ENCODE data around the gene CDH20.

CDH20 gene

DNA sequence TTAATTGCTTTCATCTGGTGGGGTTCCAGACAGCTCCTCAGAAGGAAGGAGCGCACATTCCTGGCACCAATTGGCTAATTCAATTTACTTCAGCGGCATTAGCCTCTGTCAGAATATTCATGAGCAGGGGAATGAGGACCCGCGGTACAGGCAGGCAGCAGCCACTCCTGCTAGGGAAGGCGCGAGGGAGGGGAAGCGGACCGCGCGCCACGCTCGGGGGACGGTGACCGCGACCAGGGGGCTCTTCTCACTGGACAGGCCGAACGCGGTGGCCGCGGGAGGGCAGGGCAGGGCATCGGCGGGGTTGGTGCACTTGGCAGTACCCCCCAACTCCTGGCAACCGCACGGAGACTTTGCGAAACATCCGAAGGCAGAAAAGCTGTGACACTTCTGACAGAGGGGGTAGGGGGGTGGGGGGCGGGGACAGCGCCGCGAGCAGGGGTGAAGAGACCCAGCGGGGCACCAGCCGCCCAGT, at the start of gene CDH20:
Gene CDH20 (plus strand): TSS at position 160 of the 475 bp plus-strand sequence.
- peak; percentile 75 for DNase-seq (ENCODE audit: low spot score)

DNA sequence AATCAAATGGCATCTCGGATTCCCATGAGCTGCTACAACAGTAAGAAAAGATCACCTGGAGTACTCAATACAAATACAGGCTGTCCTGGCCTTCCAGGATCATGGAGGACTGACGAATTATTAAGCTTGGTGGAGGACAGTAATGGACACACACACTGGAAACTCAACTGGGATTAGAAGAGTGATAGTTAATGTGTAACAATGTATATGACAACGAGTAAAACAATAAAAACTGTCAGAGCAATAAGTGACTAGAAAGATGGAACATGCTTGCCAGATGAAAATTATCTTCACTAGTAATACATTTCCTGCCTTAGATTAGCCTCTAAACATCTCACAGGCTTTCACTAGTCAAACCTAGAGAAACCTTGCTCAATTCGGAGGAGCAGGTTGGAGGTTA, 49.2 kb upstream of the CDH20 start:
- no peak for DNase-seq (ENCODE audit: low spot score)

DNA sequence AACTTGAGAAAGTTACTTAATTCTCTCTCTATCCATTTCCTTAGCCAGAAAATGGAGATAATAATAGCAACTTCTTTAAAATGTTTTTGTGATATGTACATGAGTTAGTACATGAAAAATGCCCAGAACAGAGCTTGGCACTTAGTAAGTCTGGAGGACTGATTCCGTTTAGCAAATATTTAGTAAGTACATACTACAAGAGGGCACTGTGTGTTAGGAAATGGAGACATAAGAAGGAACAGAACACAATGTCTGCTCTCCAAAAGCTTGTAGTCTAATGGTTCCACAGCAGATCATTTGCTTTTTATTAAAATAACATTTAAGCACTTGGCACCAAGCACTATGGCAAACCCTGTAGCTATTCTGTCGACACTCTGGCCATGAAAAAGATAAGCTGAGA, 47.5 kb upstream of the CDH20 start:
- DNase-seq (ENCODE audit: low spot score), result no peak

DNA sequence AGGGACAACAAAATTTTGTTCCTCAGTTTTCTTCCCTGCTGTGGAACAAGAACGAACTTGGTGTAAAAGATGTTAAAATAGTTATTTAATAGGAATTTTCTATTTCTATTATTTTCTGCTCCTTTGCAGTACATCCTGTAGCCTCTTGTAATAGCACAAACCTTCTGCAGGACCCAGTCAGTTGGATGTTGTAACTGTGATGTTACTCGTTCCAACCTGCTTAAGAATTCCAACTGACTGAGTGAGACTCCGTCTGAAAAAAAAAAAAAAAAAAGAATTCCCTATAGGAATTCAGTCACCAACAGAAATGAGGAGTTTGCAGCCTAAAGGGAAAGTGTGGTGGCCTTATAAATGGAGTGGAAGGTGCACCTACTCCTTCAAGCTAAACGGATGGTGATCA, 46.4 kb upstream of the CDH20 start:
- DNase-seq (ENCODE audit: low spot score), result no peak

DNA sequence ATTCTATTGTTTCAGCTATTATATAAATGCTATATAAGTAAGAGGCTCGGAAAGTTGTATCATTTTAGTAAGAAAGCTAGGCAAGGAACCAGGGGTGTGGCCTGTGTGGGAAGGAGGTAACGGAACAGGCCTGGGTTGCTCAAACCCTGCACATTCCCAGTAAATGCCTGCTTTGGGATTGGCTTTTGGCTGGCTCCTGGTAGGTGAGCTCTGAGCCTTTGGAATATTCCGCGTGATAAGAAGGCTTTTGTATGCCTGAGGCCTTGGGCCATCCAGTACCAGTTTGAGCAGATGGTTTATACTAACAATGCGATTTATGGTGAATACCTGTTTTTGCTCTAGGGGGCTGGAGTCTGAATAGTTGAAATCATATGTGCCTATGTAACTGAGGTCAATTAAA, 42.6 kb upstream of the CDH20 start:
- no peak for DNase-seq (ENCODE audit: low spot score)

DNA sequence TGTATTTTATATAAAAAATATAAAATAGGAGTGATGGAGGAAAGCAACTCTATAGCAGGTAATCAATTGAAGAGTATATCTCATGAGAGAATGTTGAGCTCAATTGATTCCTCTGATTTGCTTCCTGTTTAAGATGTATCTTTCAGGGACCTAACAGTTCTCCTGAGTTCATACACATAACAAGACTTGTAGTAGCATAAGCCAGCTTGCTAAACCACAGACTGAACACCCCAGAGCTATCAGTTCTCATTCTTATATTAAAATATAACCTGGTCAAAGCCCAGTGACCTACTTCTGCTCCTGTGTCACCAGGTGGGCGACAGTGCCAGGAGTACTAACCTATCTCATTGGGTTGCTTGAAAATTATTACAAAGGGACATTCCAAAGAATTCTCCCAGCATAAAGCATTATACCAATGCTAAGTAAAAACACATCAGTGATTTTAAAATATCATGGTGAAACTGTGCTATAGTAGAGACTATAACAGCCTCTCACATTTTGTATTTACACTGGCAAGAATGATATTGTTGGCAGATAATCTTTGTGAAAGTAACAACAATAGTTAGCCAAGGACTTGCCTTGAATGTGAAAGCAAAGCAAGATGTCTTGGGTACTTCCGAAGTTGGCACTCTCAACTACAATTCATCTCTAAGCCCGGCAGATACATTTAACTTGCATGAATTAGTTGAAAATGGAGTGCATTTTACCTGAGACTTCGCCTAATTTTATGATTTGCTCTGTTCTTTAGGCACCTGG, 40.8 kb upstream of the CDH20 start:
- no peak for DNase-seq (ENCODE audit: low spot score)

DNA sequence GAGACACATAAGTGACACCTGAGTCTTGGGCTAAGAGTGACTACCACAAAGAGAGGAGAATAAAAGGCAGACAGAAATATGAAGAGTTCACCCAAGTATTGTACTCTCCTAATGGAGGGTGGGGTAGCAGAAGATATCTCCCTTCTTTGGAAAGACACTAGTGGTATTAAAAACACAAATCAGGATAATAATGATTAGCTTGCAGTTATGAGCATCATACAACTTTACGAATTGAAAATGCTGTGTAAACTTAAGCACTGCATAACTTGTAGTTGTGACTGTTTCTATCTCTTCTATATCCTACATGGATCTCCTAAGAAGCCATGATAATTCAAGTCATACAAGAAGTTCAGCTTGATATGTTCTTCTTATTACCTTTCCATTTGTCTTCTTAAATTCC, 38.1 kb upstream of the CDH20 start:
- DNase-seq (ENCODE audit: low spot score), result no peak

DNA sequence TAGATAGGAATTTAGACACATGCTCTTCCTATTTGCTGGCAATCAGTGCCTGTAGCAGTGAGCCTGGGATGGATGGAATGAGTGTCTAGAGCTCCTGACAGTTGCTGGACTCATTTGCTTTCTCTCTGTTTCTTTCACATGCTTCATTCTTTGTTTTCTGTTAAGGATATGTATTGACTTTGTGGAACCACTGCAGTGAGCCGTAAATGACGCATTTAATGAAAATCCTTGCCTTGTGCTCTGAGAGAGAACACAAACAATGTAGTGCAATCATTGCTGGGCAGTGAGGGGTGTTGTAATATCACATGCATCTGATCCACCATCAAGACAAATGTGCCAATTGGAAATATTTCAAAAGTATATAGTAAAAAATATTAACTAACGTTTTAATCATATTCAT, 25.2 kb upstream of the CDH20 start:
- no peak for DNase-seq (ENCODE audit: low spot score)

DNA sequence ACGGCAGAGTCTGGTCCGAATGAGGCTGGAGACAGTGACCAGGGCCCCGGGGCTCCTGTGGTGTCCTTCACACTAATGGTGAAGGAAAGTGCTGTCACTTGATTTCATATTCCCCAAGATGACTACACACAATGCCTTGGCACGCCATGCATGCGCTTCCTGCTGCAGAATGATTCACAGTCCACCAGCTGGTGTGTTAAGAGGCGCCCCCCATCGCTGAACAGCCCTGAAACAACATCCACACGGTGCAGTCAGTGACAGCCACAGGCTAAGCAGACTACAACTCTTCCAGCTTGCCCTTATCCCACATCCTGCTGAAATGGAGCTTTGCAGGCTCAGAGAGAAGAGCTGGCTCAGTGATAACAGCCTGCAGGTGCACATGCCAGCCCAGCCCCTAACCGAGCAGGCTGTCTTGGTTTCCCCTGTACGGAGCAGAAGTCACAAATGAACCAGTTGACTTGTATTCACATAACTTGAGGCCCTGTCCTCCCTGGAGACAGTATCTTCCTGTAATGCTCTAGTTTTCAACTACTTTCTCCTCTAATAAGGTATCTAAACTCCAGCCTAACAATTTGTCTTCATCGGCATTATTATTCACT, 24.3 kb upstream of the CDH20 start:
- DNase-seq (ENCODE audit: low spot score), result peak; percentile 88

DNA sequence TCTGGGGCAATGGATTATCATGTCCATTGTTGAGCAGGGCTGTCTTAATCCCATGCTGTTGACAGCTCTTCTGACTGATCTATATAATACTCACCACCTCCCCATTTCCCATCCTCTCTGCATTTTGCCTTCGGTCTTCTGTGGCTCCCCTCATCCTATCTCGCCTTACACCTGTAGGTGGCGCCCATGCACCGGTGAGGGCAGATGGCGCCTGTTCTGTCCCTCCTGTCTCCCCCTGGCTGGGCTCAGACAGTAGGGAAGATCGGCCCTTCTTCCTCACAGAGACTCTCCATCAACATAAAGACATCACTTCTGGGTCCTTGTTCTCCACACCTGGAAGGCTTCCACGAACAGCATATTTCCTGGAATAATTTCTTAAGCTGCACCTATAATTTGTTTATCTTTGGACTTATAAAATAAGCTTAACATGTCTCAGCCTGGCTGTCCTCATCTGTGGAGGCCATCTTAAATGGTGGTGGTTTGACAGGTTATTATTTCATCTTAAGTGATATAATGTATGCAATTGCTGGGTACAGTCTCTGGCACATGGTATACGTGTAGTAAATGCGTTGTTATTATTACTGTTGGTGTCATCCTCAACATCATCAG, 10.9 kb upstream of the CDH20 start:
- DNase-seq (ENCODE audit: low spot score), result peak; percentile 91

DNA sequence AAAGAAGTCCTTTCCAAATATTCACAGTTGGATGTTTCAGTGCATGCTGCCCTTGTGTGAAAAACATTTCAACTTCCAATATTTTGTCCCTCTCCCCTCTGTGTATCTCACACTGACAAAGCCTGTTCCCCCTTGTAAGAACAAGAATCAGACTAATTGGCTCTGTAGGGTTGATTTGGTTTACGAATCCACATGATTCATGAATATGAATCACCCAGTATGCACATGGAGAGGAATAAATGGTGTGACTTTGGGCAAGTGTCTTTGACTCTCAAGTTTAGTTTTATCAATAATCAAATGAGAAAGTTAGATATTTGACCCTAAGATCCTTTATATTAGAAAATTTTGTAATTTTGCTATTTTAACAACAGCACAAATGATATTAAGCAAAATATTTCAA, 9.3 kb upstream of the CDH20 start:
- DNase-seq (ENCODE audit: low spot score), result no peak

DNA sequence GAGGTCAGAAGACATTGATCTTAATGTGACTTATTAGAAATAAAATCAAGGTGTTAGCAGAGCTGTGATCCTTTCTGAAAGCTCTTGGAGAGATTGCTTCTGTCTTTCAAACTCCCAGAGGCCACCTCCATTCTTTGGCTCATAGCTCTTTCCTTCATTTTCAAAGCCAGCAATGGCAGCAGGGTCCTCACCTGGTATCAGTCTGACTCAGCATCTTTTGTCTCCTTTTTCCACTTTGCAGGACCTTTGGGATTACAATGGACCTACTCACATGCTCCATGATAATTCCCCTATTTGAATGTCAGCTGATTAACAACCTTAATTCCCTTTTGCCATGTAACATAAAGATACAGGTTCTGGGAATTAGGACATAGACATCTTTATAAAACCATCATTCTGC, 6.8 kb upstream of the CDH20 start:
- no peak for DNase-seq (ENCODE audit: low spot score)

DNA sequence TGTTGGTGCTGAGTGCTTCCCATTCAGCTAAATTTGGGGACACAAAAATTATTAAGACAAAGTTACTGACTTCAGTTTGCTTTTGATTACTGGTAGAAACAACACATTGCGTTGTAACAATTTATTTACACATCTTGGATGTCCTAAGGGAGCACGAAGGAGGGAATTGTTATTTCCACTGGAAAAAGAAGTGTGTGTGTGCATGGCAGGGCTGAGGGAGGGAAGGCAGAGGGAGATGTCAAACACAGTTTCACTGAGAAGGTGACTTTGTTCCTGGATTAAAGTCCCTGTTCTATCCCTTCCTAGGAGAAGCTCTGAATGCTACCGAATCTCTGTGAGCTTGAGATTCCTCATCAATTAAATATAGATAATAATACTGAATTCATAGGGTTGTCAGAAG, 3.8 kb upstream of the CDH20 start:
- DNase-seq (ENCODE audit: low spot score), result peak; percentile 31

DNA sequence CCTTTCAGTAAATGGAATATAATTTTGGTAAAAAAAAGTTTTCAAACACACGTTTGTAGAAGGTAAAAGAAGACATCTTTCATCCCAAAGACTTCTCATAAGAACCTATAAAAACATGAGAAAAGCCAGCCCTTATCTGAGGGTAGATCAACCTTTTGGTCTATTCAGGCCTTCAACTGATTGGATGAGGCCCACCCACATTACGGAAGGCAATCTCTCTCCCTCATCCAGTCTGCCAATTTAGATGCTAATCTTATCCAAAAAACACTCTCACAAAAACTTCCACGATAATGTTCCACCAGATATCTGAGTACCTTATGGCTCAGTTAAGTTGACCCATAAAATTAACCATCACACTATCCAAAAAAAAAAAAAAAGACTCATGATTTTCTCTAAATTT, 2.2 kb upstream of the CDH20 start:
- no peak for DNase-seq (ENCODE audit: low spot score)

DNA sequence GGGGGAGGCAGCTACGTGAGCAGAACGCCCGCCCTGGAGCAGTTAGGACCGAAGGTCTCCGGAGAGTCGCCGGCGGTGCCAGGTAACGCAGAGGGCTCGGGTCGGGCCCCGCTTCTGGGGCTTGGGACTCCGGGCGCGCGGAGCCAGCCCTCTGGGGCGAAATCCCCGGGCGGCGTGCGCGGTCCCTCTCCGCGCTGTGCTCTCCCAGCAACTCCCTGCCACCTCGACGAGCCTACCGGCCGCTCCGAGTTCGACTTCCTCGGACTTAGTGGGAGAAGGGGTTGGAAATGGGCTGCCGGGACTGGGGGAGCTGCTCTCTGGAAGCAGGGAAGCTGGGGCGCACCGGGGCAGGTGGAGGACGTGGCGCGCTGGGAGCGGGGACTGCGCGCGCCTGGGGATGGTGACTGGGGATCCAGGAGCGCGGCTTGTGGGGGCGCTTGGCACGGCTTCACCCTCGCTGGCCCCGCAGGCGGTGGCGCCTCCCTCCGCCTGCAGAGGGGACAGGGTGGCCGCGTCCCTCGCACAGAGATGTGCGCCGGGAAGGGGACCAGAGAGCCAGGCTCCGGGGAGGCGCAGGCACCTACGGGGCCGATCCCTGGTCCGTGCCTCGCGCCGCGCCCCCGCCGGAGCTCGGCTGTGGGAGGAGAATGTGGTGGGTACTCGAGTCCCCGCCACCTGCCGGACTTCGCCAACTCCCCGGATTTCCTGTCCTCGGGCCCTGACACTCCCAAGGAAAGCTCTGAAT, 688 bp downstream of the CDH20 start:
- DNase-seq (ENCODE audit: low spot score), result peak; percentile 62

DNA sequence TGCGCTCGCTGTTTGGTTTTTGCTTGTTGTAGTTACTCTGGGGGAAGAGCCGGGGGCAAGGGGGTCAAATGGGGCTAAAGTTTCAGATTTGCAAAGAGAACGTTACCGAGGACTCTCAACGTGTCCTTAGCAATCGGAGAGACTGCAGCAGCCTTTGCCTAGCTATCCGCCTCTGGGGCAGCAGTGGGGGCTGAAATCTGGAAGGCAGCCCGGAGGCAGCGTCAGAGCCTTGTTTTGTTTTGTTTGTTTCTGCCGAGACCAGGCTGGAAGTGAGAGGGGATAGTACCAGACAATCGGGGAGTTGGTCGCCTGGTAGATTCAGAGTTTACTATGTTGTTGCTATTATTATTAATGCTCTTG, 1.2 kb downstream of the CDH20 start:
- DNase-seq (ENCODE audit: low spot score), result peak; percentile 82

DNA sequence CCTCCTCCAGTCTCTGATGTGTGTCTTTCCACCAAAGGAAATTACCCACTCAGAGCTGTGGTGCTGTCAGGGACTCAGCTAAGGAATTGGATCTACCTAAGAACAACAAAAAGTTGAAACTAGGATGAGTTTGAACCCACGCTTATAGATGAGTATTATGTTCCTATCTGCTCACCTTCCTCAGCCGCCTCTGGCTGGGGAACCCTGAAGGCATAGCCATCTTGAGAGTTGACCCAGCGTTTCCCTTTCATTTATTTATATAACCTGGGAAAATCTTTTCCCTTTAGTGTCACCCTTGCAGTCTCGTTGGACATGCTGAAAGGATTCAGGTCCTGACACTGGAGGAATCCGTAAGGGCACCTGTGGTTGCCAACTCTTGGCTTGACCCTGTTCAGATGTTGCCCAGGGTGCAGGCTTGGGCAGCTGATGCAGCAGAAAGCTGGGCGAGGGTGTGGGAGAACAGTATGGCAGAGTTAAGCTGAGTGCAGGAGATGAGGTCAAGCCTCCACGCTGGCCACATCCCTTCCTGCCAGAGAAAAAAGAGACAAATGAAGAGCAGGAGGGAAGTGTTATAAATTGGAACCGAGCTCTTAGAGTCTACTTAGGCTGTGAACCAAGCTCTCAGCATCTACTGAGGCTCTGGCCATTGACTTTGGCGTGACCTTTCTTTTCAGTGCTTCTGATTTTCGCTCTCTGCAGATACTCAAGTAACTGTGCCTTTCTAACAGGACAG, 1.9 kb downstream of the CDH20 start:
- DNase-seq (ENCODE audit: low spot score), result peak; percentile 68

DNA sequence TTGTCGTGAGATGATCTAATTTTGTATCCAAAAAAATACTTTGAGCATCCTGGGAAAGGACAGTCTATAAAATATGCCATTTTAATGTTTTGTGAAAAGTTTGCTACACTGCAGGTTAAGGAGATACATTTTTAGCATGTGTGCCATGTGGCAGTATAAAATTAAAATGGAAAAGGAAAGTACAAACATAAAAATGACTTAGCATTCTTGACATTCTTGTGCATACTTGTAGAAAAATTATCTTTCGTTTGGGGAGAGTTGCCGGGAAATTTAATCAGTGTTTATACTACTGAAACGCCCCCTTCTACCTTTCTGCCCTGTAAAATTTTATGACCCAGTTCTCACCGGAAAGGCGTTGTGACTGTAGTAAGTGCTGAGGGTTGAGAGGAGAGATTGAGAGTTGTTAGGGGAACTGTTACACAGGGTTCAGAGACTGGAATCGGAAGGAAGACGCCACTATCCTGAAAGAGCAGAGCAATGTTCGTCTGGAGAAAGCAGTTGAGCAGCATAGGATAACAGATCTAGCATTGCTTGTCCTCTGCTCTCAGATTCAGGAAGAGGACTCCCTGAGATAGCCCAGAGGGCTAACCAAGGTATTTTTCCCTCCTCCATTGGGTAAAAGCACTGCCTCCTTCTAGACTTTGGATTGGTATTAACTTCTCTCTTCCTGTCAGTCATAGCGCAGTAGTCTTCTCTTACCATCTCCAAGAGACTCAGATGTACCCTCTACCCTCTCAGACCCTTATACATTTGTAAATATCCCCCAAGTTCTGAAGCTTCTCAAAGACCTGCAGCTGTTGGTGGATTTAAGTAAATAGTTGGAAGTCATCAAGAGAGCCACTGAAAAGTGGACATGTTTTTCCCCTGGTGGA, 2.7 kb downstream of the CDH20 start:
- DNase-seq (ENCODE audit: low spot score), result peak; percentile 50

DNA sequence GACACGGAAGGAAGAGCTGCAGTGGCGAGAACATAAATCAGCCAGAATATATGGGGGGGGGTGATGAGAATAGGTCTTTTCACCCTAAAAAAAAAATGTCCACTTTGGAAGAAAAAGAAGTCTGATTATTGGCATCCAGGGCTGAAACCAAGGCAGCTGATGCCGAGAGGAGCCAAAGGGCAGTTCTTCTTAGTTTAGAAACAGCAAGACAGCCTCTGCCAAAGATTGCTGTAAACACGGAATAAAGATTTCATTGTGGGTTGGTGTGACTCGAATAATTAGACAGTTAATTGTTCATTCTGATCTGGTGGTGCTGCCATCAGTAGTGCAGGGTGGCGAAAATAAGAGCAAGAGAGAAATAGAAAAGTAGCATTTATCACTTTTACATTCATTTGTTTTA, 3.5 kb downstream of the CDH20 start:
- peak; percentile 94 for DNase-seq (ENCODE audit: low spot score)

DNA sequence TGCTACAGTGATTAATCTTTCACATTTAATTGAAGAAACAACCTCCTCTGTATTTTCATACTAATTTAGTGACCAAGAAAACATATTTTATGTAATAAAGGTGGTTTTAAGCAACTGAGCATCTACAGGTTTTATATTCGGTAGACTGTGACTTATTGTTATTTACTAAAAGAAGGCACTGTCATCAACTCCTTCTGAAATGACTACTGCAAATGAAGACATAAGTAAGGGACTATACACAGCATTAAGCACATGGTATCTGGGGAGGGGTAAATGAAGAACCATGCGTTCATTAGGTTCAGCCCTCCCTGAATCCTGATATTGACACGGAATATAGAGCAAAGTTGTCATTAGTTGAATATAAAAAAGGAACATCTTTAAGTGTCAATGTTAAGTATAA, 4.3 kb downstream of the CDH20 start:
- no peak for DNase-seq (ENCODE audit: low spot score)

DNA sequence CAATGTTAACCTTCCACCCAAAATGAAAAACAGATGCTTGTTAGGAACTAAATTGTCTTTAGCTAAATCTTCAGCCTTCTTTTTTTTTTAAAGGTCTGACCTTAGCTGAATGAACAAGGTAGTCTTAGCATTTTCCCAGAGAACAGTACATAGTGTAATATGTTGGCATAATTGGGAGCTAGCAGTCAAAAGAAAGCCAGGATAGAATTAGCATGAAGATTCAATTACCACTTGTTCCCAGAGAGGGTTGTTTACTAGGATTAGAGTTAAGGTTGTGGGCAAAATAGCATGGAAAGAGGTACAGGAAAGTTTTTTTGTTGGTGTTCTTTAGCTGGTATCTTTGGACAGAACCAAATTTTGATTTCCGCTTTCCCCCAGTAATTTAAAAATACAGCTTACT, 6.9 kb downstream of the CDH20 start:
- no peak for DNase-seq (ENCODE audit: low spot score)

Measured in Ammon's horn (tissue), 1 donor.